NCI-H2196 (cell line): Measurements from ENCODE around the gene GART.

Experiments
- DNase-seq: peaks from one replicate; lab custom pipeline; 2025; ENCODE audit not compliant: unreplicated experiment; lab: John Stamatoyannopoulos, UW

GART gene

GRCh38 chr21:33554236-33554981 lies 12.5 kb upstream of the GART start:
- DNase-seq = no peak

GRCh38 chr21:33552999-33553598 lies 11.2 kb upstream of the GART start:
- no peak for DNase-seq

GRCh38 chr21:33552093-33552998 lies 10.4 kb upstream of the GART start:
- no peak for DNase-seq

DNA sequence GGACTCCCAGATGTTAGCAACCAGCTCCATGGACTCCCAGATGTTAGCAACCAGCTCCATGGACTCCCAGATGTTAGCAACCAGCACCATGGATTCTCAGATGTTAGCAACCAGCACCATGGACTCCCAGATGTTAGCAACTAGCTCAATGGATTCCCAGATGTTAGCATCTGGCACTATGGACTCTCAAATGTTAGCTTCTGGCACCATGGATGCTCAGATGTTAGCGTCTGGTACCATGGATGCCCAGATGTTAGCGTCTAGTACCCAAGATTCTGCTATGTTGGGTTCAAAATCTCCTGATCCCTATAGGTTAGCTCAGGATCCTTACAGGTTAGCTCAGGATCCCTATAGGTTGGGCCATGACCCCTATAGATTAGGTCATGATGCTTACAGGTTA lies 9.7 kb upstream of the GART start:
- DNase-seq = no peak

- DNase-seq = no peak
These were observed 9.1 kb upstream of the GART start for GRCh38 chr21:33550772-33551660.

- DNase-seq = no peak
These were observed 8.2 kb upstream of the GART start for GRCh38 chr21:33549848-33550771.

DNA sequence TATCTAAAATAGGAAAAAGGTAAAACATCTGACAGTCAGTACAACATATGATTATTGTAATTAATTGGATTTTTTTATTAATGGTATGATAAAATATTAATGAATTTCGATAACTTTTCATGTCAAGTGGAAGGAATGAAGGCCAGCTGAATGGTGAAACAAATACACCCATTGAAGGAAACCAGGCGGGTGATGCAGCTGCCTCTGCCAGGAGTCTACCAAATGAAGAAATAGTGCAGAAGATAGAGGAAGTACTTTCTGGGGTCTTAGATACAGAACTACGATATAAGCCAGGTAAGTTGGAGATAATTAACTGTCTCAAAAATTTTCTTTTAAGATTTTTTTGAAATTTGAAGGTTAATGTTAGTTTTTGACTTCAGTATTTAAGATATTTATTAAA lies 4.2 kb upstream of the GART start:
- DNase-seq = no peak

DNA sequence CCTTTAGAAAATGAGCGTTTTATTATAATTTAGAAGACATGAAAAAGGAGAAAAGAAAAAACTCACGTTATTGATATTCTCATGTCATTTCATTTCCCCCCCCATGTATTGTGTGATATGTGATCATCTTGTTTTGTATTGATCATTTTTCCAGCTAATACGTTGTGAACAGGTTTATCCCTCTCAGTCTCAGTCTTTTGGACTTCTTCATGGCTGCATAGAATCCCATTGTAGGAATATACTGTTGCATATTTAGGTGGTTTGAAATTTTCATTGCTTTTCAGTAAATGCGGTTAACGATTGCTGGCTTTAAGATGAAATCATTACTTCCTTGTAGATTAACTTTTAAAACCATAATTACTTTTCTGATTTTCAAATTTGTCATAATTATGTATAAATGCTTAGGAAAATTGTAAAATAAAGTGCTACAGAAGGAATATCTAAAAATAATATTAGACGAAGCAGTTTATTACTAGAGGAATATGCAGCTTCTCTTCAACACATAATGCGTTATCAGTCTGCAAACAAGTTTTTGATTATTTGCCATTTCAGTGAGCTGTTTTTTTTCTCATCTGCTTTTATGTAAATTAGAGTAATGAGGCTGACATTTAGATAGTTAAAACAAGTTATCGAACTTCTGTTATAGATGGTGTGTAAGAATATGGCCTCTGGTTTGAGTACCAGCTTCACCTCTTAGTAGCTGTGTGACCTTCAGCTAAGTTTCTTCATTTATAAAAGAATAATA lies 2.7 kb upstream of the GART start:
- DNase-seq = no peak

DNA sequence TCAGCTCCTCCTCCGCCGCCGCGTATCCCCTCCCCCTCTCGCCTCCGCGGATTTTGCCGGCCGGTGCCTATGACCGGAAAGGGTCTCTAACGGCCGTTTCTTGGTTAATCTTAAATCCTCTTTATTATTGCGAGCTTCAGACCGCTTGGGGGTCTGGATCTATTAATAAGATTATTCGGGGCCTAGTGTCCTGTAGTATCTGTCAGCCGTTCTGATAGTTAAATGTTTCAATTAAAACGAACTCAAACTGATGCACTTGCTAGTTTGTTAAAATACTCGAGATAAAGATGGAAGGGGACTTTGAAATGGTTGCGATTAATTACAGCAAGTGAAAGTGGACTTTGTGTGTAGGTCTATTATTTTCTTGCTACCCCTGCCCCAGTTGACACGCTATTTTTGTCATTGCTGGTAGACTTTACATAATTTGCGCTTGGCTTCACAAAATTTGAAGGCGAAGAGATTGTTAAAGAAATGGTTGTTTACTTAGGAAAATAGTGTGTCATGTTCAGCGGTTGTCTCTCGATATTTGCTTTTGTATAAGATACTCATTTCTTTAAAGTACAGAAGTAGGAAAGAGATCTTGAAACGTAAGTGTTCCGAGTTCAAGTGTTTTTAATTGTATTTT lies 1.7 kb upstream of the GART start:
- DNase-seq = peak; percentile 60

DNA sequence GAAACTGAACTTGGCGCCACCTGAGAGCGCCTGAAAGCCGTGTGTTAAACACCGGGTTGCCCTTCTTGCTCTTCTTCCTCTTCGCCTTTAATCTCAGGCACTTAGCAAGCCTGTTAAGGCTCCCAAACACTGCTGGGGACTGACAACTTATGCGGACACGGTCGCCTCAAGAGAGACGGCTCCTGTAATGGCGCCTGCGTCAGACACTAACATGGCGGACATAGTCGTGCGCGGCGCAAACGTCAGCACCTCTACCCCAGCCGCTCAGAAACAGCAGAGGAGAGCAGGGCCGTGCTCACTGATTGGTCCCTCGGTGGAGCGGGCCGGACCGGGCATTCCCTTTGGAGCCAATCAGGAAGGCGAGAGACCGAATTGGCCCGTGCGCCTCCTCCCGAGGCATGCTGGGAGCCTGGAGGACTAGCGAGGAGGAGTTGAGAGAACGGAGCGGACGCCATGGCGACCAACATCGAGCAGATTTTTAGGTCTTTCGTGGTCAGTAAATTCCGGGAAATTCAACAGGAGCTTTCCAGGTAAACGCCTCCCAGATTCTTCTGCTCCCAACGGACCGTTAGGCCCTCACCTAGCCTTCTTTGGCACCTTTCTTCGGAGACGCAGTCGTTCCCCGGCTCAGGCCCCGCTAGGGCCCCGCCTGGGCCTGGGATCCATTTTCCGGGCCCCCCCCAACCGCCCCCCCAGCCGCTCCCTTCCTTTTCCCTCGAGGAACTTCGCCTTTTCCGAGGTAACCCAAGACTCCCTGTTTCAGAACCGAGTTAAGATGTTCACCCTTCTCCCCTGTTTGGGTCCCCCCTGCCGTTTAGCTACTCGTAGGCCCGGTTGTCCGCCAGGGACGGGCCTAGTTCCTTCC lies 955 bp upstream of the GART start, which contains the start of gene SON:
Gene SON (plus strand): TSS at position 399 of the 865 bp plus-strand sequence. CDS start 55 bp downstream, at position 454.
- peak; percentile 98 for DNase-seq

DNA sequence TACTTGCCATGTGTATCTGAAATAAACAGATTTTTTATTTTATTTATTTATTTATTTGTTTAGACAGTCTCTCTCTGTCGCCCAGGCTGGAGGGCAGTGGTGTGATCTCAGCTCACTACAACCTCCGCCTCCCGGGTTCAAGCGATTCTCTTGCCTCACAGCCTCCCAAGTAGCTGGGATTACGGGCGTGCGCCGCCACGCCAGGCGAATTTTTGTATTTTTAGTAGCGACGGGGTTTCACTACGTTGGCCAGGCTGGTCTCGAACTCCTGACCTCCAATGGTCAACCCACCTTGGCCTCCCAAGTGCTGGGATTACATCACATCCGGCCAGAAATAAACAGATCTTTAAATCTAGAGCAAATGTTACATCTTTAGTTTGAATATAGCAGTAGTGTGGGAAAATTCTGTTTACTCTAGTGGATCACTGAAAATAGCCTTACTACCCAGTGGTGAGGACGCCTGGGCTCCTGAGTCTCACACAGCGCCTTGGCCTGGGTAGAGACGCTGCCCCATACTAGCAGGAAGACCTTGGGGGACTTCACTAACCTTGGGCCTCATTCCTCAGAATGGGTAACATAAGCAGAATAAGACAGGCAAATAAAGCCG lies 709 bp downstream of the GART start:
- no peak for DNase-seq

- DNase-seq = no peak
These were observed 1.2 kb downstream of the GART start for GRCh38 chr21:33540711-33541104.

- DNase-seq = no peak
These were observed 2.3 kb downstream of the GART start for GRCh38 chr21:33539616-33540015.

DNA sequence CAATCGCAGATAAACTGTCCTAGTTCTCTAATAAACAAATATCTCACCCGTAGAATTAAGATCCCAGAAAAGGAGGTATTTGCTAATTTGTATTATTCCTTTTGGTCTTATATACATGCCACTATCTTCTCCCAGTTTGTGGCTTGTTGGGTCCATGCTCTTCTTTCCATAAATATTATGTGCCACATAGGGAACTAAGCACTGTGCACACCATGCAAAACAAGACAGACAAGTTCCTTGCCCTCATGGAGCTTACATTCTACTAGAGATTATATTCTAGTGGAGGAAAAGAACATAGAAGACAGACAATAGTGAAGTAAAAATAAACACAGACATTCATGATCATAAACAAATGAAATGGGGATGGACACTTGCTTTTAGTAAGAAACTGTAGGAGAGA lies 4.7 kb downstream of the GART start:
- DNase-seq = no peak

- no peak for DNase-seq
These were observed 10.9 kb downstream of the GART start for GRCh38 chr21:33531007-33531406.

DNA sequence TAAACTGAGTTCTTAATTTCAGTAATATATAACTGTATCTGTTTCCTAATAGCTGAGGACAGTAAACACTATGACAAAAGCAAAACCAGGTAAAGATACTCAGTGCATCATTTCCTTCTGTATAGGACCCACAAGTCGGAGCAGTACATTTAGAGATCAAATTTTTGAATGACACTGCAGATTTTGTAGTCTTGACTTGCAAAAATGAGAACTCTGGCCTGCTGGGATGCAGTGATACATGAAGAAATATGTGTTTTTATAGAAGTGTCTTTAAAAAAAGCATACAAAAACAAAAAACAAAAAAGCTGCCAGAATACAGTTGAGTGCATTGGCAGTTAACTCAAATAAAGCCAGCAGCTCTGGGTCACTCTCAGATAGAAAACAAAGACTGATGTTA lies 19.0 kb downstream of the GART start:
- DNase-seq = no peak

DNA sequence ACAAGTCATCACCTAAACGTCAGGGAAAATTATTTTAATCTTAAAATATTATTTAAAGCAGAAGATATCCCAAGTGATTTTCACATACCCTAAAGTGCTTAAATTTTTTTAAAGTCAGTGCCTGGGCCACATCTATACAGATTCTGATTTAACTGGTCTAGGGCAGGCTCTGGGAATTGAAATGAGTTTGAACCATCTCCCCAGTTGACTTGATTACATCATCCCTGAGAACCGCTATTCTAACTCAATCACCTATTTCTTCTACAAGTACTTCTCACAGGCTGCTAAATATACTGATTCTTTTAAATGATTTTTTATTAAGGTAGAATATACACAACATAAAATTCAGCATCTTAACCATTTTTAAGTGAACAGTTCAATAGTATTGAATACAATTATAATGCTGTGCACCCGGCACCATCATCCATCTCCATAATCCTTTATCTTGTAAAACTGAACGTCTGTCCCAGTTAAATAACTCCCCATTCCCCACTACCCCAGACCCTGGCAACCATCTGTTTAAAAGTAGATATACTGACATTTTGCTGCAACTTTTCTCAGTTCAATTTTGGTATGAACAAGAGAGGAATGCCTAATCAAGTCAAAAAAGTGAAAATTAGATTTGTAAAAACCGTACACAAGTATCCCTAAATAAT lies 19.5 kb downstream of the GART start:
- DNase-seq = no peak
